NCI-H1417 treated with DMSO at 0.1 percent for 48 hours (cell line): Measurements from ENCODE around the gene MAP3K9.
"Not testable (repeated sequence)": the region's sequence is repeated elsewhere in the genome, so short reads cannot be mapped to it uniquely, and the experiment has no call there.

Experiments
- DNase-seq: peaks from one replicate; lab custom pipeline; 2025; lab: John Stamatoyannopoulos, UW

MAP3K9 gene

GRCh38 chr14:70809225-70810219 is at the start of gene MAP3K9:
MAP3K9 (minus strand) TSS chr14:70809513; CDS start chr14:70809171, 342 bp downstream.
- DNase-seq, result peak; percentile 97

GRCh38 chr14:70858641-70859040 is 49.3 kb upstream of the MAP3K9 start:
- no peak for DNase-seq

DNA sequence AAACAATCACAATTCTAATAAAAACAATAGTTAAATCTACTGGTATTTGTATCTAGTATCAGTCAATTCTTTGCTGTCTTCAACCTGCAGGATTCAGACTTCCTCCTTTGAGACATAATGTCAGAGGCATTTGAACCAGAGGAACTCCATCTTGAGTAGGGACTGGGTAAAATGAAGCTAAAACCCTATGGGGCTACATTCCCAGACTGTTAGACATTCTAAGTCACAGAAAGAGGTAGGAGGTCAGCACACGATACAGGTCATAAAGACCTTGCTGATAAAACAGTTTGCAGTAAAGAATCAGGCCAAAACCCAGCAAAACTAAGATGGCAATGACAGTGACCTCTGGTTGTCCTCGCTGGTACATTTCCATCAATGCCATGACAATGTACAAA is 48.2 kb upstream of the MAP3K9 start:
- no peak for DNase-seq

DNA sequence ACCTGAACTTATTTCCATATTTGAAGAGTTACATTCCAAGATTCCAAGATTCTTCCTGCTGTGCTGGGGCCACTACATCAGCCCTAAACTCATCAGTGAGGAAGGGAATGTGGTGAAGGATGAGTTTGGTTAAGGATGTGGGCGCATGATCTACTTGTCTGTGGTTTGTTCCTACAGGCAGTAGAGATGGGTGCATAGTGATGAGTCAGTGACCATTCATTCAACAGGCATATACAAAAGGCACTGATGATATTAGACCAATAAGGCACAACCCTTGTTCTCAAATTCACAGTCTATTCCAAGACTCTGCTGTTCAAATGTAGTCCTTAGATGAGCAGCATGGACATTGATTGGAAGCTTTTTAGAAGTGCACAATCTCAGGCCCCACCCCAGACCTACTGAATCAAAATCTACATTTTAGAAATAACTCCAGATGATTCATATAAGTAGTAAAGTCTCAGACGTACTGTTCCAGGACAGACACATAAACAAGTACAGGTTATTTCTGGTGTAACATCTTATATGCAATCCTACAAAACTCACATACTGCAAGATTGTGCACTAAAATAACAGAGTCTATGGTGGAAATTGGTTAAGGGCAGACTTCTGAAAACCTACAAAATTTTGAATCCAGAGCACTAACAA is 47.7 kb upstream of the MAP3K9 start:
- no peak for DNase-seq

- DNase-seq, result no peak
These were observed 46.2 kb upstream of the MAP3K9 start for GRCh38 chr14:70855486-70855885.

GRCh38 chr14:70853658-70854057 is 44.3 kb upstream of the MAP3K9 start:
- DNase-seq, result not testable (repeated sequence)

DNA sequence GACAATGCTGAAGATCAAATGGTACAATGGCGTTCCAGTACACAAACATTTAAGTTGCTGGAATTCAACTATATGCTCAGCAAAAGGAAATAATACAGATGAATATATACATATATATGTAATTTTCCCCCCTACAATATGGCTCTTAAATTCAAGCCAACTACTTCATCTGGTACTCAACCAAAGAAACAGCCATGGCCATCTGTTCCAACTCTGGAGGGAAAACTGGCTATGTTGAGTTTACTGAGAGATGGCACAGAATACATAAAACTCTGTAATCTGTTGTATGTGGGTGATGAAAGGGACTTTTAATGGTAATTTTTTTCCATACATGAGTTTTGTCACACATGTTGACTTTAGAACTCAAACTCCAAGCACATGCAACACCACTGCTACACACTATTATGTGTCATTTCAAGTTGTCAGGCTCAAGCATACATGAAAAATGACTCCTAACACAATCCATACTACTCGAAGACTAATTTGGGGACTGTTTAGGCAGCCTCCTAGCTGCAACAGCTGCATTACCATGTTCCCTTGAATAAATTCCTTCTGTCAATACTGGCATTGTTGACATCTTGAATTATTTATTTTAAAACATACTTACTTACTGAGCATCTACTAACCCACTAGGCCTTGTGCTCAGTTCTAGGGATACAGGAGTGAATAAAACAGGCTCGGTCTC is 38.2 kb upstream of the MAP3K9 start:
- no peak for DNase-seq

DNA sequence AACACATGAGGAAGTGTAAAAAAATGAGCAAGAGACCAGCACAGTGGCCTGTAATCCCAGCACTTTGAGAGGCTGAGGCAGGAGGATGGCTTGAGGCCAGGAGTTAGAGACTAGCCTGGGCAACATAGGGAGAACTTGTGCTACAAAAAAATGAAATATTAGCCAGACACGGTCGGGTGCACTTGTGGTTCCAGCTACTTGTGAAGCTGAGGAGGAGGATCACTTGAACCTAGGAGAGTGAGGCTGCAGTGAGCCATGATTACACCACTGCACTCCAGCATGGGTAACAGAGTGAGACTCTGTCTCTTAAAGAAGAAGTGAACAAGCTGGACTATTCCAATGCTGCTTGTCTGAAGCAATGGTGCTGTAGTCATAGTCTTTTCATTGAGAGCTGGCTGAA is 36.3 kb upstream of the MAP3K9 start:
- no peak for DNase-seq

GRCh38 chr14:70842851-70843462 is 33.6 kb upstream of the MAP3K9 start:
- no peak for DNase-seq

- DNase-seq, result no peak
These were observed 28.8 kb upstream of the MAP3K9 start for GRCh38 chr14:70838076-70838475.

- DNase-seq, result no peak
These were observed 27.6 kb upstream of the MAP3K9 start for GRCh38 chr14:70836946-70837345.

DNA sequence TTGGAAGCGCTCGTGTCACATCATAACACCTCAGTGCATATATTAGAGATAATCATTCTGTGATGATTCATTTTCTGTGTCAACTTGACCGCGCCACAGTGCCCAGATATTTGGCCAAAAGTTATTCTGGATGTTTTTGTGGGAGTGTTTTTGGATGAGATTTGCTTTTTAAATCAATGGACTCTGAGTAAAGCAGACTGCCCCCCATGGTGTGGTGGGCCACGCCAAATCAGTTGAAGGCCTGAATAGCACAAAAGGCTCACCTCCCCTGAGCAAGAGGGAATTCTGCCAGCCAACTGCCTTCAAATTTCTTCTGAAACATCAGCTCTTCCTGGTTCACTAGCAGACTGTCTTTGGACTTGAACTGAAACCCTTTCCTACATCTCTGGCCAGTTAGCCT is 24.6 kb upstream of the MAP3K9 start:
- no peak for DNase-seq

DNA sequence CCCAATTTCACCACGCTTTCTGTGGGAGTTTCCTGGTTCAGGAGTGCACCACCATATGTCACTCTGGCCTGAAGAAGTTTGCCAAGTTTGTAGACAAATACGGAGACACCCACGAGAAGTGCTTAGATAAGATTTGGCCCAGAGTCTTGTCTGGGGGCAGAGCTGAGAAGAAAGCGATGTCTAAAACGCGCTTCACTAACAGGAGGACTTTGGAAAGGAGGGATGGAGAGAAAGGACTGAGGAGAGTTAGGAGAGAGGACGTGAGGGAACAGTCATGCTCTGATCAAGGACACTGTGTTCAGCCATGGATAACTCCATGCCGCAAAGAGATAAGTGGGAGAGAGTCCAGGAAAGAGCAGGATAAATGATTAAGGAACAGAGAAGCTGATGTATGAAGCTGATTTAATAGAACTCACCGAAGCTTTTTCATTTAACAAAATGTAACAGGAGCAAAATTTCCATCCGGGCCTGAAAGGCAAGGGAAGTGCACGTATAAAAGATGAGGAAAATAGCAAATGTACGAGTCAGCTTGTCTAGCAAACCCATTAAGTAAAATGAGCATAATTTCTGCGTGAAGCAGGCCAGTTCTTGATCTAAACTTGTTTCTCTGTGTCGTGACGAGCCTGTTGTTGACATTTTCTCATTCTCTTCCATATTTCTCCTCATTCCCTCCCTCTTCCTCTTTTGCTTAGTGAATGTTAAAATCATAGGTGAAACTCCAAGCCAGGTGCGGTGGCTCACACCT is 23.4 kb upstream of the MAP3K9 start:
- DNase-seq, result no peak

DNA sequence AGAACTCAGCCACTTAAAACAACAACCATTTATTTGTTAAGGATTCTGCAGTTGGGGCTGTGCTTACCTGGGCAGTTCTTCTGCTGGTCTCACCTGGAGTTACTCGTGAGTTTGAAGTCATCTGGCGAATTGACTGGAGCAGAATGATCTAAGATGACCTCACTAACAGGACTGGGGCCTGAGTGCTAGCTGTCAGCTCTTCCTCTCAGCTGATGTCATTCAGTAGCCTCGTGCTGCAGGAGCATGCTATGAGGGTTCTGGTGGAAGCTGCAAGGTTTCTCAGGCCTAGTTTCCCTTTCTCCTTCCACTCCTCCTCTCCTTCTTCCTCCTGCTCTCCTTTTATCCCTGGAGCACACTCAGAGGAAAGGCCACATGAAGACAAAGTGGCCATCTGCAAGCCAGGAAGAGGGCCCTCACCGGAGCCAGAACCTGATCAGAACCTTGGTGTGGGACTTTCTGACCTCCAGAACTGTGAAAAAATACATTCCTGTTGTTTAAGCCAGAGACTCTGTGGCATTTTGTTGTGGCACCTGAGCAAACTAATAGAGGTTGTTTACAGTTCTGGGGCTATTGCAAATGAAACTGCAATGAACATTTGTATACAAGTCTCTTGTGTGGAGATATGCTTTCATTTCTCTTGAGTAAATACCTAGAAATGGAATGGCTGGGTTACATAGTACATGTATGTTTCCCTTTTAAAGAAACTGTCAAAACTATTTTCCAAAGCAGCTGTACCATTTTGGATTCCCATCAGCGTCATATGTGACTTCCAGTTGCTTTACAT is 21.9 kb upstream of the MAP3K9 start:
- DNase-seq, result no peak

DNA sequence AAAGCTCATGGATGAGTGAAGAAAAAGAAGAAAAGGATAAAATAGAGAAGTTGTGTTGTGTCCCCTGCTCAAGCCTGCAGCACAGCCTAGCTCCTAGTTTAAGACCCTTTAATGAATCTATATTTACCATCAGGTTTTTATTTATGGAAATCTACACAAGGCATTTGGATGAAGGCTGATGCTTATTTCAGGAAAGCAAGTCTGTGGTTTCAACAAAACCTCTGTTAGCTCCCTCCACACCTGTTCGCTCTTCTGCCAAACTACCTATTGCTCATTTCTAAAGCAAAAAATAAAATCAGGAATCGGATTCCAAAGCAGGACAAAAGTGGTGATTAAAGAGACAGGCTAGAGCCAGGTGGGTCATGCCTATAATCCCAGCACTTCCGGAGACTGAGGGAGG is 18.9 kb upstream of the MAP3K9 start:
- DNase-seq, result no peak

DNA sequence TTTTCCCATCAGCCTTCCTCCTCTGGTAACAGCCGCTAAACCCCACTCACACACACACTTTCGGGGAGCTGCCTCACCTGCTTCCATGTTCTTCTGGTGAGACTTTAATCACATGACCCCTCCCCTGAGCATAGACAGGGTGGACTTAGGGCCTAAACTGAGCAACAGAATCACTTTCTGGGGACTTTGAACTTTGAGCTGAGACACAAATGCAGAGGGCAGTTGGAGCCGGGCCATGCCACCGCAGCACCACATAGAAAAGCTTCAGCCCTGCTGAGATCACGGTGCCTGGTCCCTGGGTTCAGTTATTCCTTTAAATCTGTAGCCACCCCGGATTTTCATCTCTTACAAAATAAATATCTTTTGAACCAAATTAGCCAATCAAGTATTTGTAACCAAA is 18.4 kb upstream of the MAP3K9 start:
- DNase-seq, result no peak

DNA sequence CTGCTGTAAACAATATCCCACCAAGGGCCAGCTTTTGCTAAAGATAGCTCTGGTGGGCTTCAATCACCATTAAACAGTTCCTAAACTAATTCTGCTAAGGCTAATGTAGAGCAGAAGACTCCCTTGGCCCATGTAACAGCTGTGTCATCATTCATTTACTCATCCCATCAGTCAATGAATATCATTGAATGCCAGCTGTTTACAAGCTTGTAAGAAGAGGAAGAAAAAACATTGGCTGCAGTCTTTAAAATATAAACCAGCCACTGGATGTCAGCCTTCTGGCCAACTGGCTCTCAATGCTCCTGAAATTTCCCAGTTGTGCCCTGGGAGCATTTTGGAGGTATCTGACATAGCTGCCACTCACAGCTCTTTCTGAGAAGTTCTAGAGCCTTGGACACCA is 18.0 kb upstream of the MAP3K9 start:
- no peak for DNase-seq

- no peak for DNase-seq
These were observed 14.0 kb upstream of the MAP3K9 start for GRCh38 chr14:70823281-70823680.

- no peak for DNase-seq
These were observed 13.3 kb upstream of the MAP3K9 start for GRCh38 chr14:70822530-70823185.
